NCI-H748 (cell line): ENCODE data around the gene ACSS3.

Source experiments
- DNase-seq: peaks from one replicate; lab custom pipeline; 2025; ENCODE audit not compliant: unreplicated experiment; lab: John Stamatoyannopoulos, UW

ACSS3 gene

DNA sequence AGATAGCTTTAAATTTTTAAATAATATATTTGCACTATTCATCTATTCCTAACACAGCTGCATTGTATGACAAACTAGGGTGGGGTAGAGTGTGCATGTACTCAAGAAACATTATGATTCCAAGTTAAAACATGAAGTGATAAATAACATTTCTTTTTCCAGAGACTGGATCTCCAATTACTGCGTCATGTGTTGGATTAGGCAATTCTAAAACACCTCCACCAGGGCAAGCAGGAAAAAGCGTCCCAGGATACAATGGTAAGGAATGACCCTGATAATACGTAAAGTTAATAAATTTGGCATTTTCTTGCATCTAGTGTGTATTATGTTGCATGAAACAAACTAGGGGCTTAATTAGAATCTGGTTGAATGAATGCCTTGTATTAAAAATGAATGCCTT, 138.9 kb downstream of the ACSS3 start:
- no peak for DNase-seq

GRCh38 chr12:81221681-81222080, 143.8 kb downstream of the ACSS3 start:
- DNase-seq, result no peak

GRCh38 chr12:81222846-81223592, 145.1 kb downstream of the ACSS3 start:
- DNase-seq, result no peak

DNA sequence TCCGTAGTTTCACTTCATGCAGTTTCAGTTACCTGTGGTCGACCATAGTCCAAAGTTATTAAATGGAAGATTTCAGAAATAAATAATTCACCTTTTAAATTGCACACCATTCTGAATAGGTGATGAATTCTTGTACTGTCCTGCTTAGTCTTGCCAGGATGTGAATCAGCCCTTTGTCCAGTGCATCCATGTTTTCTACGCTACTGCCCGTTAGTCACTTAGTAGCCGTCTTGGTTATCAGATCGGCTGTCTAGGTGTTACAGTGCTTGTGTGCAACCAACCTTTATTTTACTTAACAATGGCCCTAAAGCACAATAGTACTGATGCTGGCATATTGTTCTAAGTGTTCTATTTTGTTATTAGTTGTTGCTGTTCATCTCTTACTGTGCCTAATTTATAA, 146.7 kb downstream of the ACSS3 start:
- DNase-seq, result no peak

GRCh38 chr12:81229759-81230158, 151.9 kb downstream of the ACSS3 start:
- DNase-seq, result peak; percentile 95

DNA sequence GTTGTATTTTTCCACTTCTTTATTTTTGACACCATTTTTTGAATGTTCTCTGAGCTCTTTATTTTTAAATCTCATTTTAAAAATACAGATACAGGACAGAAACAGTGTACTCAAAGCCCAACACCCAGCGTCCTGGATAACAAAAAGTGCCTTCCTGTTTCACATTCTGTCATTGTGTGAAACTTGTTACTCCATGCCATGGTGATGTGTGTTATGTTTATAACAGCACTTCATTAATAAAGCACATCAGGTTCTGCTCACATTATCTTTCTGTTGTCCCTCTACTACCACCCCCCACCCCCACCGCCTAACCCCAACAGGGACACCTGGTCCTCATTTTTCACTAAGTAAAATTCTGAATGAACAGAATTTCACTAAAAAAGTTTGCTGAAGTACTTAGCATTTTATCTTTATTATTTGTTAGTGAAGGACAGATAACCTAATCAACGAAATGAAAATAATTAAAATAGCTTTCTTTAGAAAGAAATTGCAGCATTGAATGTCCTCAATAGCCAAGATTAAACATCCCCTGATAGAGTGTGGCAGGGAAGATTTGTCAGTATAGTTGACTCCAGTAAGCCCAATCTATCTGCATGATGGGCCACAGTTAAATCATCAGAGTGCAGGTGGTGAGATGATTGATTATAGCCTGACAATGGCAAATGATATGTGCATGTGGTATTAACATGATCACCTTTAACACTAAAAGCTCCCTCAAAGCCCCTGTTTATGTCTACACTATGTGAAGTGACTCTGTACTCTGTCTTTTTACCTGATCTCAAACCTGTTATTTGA, 153.9 kb downstream of the ACSS3 start:
- DNase-seq, result peak; percentile 95

DNA sequence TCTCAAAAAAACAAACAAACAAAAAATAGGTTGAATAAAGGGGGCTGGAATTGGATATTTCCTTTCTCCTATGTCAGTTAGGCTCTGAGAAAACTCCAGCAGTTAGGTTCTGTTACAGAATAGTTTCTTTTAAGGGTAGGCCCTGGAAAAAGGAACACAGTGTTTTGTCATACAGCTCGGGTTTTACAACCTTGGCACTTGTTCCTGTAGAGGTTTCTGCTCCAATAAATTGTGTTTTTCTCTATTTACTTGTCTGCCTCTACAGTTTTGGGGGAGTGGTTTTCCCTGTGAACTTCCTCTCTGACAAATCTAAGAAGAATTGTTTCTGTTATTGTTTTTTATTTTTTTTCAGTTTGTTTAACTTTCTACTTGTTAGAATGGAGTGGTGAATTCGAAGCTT, 167.6 kb downstream of the ACSS3 start:
- DNase-seq, result peak; percentile 60

- DNase-seq, result peak; percentile 98
Observed at GRCh38 chr12:81245907-81246570, 168.2 kb downstream of the ACSS3 start.

- no peak for DNase-seq
Observed at GRCh38 chr12:81249976-81250375, 172.1 kb downstream of the ACSS3 start.

DNA sequence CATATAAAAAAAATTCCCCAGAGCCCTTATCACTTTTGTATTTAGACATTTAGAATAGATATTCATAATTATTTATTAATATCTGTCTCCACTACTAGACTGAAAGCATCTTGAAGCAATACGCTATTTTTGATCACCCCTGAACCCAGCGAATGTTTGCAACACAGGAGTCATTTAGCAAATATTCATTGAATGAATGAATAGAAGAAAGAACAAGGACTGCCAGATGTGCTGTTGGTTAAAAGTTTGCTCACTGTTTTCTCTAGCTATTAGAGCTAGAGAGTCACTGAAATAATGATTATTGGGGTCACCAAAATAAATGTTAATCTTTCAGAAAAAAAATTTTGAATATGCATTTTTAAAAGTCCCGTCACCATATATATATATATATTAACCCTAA, 174.3 kb downstream of the ACSS3 start:
- DNase-seq, result no peak

DNA sequence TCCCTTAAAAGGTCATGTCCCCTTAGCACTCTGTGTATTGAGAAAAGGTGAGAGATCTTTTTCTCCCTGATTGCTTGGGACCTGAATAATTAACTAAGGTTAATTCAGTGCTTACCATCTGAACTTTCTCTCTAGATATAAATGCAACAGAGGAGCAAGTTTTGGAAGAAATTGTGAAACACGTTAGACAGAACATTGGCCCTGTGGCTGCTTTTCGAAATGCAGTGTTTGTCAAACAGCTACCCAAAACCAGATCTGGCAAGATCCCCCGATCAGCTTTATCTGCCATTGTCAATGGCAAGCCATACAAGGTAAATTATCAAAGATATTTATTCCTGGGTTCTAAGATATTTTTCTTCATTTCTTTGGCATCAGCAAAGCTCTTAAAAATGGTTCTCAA, 175.5 kb downstream of the ACSS3 start:
- no peak for DNase-seq

GRCh38 chr12:81255456-81255855, 177.6 kb downstream of the ACSS3 start:
- no peak for DNase-seq

GRCh38 chr12:81255947-81256346, 178.1 kb downstream of the ACSS3 start:
- no peak for DNase-seq

- DNase-seq, result peak; percentile 91
Observed at GRCh38 chr12:81257947-81258551, 180.2 kb downstream of the ACSS3 start.

DNA sequence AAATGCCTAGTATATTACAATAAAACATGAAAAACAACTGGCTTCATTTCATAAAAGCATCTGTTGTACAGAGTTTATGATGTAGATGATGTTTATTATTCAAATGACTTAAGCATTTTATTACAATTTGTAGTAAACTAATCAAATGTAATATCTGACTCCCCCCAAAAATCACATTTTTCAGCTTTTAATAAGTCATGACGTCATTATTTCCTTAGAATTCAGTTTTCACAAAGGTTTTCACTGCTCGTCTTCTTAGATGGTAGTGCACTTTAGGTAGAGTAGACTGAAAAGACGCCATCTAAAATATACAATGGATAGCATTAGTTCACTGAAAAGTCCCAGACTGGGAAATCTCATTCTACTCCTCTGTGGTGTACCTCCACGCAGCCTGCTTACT, 181.5 kb downstream of the ACSS3 start:
- DNase-seq, result no peak

- DNase-seq, result peak; percentile 32
Observed at GRCh38 chr12:81261508-81262207, 183.8 kb downstream of the ACSS3 start.

- DNase-seq, result no peak
Observed at GRCh38 chr12:81263072-81263471, 185.2 kb downstream of the ACSS3 start.

GRCh38 chr12:81270385-81270784, 192.5 kb downstream of the ACSS3 start:
- no peak for DNase-seq

DNA sequence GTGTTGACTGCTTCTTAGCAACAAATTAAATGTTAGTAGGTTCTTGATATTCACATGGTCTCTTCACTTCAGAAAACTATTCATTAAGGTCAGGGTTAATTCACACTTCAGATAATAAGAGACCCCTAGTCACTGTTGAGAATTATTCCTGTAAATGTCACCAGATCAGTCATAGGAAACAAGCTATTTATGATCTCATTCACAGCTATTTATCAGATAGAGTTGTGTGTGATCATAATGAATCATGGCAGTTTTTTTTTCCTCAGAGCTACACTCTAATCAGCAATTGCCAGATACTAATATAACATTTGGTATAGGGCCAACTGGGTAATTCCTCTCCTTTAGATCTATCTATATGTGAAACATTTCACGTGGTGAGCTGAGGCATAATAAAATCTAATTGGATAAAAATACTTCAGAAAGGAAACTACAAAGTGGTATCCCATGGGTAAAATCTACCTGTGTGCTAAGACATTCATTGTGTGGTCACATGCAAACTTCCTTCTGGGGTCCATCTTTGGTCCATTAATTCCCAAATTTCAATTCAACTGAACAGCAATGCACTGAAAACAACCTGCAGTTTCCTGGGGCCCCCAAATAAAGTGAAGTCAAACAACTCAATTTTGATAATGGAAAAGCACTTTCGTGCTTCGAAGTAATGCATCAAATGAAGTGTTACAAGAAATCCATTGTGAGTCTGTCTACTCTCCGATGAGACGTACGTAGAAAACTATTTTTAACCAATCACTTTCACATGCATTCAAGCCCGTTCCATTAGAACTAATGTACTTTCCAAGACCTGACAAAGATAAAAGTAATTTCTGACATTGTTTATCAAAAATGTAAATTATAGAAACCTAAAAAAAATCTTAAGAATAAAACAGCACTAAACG, 197.0 kb downstream of the ACSS3 start:
- peak; percentile 83 for DNase-seq

GRCh38 chr12:81284137-81284536, 206.3 kb downstream of the ACSS3 start:
- no peak for DNase-seq
